GDM1 (cell line): ENCODE data around the gene MFSD1.

Experiments
- DNase-seq: peaks from one replicate; lab custom pipeline; 2025; lab: John Stamatoyannopoulos, UW

MFSD1 gene, protein sequence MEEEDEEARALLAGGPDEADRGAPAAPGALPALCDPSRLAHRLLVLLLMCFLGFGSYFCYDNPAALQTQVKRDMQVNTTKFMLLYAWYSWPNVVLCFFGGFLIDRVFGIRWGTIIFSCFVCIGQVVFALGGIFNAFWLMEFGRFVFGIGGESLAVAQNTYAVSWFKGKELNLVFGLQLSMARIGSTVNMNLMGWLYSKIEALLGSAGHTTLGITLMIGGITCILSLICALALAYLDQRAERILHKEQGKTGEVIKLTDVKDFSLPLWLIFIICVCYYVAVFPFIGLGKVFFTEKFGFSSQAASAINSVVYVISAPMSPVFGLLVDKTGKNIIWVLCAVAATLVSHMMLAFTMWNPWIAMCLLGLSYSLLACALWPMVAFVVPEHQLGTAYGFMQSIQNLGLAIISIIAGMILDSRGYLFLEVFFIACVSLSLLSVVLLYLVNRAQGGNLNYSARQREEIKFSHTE

DNA sequence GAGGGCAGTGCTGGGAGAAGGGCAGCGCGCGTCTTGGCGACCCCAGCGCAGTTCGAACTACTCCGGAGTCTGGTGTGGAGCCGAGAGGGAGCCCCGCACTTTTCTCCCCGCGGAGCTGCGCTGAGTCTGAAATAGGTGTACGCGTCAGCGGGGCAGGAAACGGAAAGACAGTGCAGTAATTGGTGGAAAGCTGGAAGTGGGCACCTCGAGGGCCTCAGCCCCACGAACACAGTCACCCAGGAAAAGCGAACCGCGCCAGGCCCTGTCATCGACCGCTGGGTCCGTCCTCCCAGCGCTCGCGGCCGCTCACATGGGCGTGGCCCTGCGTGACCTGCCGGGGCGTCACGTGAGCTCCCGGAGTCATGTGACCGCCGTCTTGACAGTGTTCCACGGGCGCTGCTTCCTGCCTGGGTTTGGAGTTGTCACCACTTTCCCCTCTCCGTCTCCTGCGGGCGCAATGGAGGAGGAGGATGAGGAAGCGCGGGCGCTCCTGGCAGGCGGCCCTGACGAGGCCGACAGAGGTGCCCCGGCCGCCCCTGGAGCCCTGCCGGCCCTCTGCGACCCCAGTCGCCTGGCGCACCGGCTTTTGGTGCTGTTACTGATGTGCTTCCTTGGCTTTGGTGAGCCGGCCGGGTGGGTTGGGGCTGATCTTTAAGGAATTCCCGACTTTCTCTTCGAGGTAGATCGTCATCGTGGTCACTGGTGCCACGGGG is at the start of gene MFSD1:
Gene MFSD1, plus strand, starts transcription at position 359 of the 713 bp plus-strand sequence. Its CDS starts 99 bp downstream, at position 458.
- peak; percentile 81 for DNase-seq

DNA sequence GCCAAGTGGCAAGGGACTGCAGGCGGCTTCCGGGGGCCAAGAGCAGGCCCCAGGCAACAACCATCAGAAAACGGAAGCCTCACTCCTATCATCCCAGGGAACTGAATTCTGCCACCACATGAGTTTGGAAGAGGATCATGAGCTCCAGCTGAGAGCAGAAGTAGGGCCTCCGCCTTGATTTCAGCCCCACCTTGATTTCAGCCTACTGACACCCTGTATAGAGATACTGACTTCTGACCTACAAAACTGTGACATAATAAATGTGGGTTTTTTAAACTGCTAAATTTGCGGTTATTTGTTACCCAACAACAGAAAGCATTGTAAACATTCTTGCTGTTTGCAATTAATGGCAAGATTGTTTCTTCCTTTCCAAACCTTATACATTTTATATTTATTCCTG is 48.0 kb upstream of the MFSD1 start:
- DNase-seq, result no peak

DNA sequence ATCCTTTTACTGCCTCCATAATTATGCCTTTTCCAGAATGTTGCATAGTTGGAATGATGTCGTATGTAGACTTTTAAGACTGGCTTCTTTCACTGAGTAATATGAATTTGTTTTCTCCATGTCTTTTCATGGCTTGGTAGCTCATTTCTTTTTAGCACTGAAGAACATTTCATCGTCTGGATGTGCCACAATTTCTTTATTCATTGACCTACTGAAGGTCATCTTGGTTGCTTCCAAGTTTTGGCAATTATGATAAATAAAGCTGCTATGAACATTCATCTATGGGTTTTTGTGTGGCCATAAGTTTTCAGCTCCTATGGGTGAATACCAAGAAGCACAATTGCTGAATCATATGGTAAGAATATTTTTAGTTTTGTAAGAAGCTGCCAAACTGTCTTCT is 46.4 kb upstream of the MFSD1 start:
- DNase-seq, result no peak

DNA sequence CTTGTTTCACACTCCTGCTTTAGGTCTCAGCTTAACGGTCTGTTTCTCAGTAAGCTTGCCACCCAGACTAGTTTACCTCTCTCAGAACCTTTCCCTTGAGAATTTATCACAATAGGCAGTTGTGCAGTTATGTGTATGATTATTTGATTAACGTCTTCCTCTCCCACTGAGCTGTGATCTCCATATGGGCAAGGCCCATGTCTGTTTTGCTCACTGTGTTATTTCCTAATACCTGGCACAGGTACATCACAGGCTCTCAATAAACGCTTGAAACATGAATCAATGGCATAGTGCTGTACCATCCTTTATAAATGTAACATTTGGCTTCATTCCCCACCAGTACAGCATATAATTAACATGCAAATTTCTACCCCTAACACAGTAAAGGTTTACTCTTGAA is 40.5 kb upstream of the MFSD1 start:
- no peak for DNase-seq

DNA sequence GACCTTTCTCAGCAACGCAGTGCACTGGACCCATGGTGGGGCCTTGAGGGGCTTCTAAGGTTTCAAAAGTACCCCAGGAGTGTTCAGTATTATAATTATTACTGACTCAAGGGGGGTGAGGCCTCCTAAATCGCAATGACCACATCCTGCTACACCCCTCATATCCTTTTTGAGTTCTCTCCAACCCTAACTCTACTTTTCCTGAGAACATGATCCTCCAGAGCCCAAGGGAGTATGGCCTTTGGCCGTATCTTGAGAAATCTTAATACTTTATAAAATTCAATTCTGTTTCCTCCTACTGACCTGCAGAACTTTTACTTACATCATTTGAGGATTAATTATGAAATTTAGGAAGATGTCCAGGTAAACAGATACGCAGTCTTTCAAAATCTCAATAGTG is 39.2 kb upstream of the MFSD1 start:
- no peak for DNase-seq

DNA sequence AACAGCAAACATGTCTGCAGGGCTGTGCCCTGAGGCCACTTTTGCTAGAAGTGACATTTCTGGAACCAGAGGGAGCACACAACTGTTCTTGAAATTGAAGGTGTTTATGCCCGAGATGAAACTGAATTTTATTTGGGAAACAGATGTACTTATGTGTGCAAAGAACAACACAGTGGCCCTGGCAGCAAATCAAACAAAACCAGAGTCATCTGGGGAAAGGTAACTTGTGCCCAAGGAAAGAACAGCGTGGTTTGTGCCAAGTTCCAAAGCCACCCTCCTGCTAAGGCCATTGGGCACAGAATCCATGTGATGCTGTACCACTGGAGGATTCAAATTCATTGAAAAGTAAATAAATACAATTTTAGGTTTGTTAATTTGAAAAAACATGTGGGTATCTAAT is 38.4 kb upstream of the MFSD1 start:
- DNase-seq, result no peak

DNA sequence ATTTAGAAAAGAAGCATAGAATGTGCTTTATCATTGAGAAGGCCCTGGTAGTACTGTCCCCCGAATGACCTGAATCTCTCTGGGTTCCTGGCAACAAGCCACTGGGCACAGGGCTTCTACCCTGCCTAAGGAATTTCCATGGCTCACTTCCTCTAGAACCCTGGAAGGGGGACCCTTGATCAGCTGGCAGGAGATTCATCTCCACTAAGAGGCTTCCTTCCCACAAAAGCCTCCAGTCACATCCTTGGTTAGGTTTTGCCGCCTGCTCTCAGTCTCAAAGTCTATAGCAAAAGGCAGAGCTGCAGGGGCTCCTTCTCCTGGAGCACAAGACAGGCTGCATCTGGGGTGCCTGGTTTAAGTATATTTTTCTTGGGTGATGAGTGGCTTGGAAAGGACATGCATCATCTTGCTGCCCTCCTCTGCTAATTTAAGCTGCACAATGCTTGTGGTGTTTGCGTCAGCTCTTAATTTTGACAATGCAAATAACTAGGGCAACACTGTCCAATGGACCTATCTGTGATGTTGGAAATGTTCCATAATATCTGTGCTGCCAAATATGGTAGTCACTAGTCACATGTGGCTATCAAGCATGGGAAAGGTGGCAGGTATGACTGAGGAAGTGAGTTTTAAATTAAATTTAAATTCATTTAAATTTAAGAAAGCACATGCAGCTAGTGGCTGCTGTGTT is 36.2 kb upstream of the MFSD1 start:
- DNase-seq, result no peak

DNA sequence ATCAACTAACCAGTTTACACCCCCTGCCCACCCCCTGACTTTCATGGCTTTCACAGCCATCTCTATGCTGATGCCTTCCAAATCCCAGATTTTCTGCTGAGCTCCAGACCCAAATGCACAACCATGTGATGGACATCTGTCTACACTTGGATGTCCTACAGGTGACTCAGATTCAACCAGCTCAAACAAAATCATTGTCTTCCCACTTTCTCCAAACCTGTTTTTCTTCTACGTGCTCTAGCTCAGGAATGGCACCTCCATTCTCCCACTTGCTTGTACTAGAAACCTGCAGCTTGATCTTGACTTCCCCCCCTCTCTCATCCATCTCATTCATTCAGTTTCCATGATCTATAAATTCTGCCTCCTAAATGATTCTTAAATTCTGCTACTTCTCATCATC is 35.5 kb upstream of the MFSD1 start:
- no peak for DNase-seq

DNA sequence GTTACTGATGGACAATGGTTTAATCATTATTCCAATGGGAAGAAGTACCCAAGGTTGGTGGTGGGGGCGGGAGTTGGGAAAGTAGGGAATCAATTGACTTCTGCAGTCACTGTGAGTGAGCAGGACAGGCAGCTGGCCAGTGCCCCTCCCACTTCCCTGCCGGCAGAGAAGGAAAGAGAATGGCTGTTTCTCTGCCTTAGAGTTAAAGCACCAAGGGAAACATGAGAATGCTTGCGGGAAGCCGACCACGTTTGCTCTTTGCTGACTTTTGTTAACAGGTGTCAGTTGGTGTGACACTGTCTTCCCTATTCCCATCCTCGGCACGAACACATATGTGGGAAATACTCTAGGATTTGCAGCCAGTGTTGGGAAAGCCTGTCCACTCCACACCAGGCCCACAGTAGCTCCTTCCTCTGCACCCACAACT is 33.5 kb upstream of the MFSD1 start:
- DNase-seq, result no peak

DNA sequence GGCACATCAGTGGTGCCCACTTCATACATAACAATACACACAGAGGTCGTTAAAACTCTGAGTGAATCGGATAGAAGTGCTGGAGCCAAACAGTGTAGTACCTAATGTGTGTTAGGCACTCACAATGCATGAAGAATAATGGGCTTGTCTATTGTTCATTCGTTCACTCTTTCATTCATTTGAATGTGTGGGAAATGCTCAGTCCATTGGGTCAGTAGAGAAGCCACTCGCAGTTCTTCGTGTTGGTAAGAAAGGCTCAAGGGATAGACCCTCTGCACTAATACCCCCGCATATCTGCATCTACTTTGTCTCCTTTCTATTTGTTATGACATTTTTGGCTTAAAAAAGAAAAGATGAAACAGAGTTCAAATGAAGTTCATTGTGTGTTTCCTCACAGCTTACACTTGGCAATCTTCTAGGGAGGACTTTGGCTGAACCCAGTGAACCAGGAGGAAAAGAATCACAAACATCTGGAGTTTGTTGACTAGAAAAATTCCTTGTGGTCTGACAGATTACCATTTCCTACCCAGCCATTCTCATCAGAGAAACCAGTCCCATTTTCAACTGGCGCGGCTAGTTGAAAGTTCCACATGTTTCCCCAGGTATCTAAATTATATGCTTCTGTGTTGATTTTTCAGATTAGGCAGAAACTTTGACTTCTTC is 32.8 kb upstream of the MFSD1 start:
- DNase-seq, result no peak

DNA sequence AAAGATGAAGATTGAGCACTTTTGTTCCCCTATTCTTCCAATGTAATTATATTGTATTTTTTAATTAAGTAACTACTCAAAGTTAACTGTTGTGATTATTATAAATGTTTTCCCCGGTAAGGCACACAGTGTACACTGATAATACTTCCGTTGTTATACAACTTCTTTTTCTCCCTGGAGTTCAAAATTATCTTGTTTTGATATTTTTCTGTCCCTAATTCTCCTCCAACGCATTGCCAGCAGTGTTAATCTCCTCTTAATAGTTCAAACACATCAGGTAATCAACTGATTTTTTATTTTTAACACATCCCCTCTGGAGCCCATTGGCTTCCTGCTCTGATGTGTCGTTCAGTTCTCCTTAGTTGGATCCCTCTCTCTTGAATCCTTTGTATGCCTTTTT is 32.3 kb upstream of the MFSD1 start:
- DNase-seq, result no peak

DNA sequence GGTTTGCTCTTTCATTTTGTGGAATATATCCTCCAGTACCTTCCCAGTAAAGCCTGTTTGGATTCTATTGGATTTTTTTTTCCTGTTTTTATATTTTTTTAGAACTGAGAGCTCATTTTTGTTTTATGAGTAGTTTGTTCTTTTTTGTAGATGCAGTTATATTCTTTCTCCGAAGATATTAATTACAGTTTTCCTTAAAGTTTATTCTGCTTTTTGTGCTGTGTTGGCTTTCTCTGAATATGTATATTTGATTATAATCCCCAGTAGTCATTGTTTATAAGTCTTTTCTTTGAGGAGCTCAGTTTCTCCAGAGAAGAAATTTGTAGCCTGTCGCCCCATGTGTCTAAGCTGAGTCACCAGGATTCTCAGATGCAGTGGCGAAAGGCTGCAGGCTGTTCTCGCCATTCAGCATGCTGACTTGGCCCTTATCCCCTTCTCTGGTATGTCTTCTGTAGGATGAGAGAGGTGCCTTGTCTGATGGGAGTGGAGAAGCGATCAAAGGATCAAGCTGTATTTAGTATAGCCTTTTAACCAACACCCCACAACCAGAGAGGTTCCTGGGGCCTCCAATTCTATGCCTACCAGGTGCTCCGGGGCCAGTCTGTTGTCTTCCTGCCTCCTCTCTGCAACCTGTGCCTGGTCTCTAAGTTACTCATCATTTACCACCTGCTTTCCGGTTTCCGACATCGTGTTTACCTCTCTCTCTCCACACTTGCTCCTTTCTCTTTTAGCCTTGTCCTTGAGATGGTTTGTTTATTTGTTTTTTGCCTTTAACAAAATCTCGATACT is 31.7 kb upstream of the MFSD1 start:
- DNase-seq, result no peak

DNA sequence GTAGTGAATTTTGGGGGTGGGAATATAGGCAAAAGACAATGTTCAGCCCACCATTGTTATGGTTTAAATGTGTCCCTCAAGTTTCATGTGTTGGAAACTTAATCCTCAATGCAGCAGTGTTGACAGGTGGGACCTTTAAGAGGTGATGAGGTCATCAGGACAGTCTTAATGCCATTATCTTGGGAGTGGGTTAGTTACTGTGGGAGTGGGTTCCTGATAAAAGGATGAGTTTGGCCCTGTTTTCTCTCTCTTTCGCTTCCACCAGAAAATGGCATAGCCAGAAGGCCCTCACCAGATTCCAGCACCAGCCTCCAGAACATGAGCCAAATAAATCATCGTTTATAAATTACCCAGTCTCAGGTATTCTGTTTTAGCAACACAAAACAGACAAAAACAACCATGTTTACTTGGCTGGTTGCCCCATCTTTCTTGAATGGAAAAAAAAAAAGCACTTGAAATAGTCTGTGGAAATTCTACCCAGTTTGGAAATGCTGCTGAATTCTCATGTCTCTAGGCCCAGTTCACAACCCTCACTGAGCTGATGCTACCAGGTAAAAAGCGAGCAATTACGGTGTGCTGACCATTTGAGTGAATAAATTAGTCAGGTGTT is 31.0 kb upstream of the MFSD1 start:
- no peak for DNase-seq

DNA sequence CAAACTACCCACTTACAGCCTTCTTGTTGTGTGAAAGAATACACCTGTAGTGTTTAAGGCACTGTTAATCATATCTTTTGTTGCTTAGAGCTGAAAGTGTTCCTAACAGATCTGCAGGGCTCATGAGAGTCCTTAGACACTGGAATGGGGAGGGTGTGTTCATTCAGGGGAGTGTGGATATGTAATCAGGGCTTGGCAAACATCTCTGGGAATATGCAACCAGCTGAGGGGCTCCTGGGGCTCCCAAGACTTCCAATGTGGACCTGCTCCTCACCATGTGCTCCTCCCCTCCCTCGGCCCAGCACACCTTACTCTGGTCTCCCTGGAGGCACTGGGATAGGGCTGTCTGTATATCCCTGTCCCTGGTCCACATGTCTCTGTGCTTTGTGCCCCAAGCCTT is 30.3 kb upstream of the MFSD1 start:
- no peak for DNase-seq

DNA sequence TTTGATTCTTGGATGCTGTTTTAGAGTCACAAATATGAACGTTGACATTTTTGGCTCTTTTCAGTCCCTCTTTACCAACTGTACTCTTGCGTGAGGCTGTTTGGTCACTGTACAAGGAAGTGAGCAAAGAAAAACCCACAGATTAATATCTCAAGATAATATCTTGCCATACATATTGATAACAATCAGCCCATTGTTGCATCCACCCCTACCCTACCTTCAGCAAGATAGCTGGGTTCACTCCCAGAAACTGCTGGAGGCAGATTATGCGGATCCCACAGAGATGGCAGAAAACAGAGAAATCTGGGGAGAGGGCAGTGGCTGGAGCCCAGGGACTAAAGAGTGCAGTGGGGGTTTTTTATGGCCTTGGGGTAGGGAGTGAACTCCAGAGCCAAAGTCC is 29.9 kb upstream of the MFSD1 start:
- DNase-seq, result no peak

DNA sequence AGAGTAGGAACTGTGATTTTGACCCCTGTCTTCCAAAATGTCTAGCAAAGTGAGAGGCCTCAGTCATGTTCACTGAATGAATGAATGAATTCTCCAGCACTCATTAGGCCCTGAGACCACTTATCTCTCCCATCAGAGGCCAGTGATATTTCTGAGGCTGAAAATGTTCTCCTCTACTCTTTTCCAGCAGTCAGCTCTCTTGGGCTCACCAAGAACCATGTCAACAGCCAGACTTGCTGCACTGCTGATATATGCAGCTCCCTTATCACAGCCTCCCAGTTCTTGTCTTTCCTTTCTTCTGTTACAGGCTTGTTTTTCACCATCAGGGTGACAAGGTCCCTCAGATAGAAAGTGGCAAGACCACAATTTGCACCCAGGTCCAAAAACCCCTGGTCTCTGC is 28.7 kb upstream of the MFSD1 start:
- no peak for DNase-seq

DNA sequence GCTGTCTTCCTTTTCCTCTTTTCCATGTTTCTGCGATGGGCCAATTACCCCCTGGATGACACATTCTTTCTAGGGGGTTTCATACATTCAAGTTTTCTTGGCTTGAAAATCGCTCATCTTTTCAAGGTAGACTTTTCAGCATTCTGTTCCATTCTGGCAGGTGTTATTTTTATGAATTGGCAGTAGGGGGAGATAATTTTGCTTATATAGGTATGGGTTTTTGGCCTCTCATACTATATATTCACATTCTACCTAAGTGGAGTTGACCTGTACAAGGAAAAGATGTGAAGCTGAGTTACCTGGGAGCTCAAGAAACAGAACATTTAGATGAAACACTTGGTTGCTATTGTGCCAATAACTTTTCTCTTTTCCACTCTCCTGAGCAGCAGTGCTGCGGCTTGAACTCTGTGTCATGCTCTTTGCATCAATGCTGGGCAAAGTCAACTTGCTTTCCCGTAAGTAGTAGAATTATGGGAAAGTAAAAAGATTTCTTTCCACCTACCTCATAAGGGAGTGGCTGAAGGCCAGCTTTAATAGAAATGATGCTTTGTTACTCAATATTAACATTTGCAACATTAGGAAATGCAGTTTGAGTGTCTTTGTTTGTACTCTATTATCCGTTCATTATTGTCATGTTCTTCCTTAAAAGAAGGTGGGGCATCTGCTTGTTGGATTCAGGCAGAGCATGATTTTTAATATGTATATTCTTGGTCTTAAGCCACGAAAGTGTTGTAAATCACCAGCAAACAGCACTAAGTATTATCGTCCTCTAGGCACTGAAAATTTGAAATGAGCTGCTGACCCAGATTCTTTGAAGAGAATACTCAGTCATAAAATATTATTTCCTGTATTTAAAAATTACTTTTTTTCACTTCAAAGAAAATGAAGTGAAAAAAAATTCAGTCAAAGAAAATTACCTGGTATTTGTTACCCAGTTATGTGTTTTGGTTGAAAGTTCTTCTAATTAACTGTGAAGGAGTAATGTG is 27.7 kb upstream of the MFSD1 start:
- DNase-seq, result no peak

DNA sequence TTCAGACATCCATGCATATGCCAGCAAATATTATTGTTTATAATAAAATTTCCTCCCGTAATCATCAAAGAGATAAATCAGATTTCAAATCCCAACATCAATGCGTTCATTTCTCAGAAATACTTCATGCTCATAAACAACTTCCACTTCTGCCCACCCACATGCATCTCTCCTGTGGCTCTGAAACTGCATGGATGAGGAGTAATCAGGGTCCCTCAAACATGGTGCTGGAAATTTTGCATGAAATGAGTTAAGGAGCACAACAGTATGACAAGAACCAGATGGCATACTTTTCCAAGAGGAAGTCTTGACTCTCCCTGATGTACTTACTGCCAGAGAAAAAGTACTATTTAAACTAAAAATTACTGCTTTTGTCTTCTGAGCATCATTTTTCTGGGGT is 26.9 kb upstream of the MFSD1 start:
- no peak for DNase-seq

DNA sequence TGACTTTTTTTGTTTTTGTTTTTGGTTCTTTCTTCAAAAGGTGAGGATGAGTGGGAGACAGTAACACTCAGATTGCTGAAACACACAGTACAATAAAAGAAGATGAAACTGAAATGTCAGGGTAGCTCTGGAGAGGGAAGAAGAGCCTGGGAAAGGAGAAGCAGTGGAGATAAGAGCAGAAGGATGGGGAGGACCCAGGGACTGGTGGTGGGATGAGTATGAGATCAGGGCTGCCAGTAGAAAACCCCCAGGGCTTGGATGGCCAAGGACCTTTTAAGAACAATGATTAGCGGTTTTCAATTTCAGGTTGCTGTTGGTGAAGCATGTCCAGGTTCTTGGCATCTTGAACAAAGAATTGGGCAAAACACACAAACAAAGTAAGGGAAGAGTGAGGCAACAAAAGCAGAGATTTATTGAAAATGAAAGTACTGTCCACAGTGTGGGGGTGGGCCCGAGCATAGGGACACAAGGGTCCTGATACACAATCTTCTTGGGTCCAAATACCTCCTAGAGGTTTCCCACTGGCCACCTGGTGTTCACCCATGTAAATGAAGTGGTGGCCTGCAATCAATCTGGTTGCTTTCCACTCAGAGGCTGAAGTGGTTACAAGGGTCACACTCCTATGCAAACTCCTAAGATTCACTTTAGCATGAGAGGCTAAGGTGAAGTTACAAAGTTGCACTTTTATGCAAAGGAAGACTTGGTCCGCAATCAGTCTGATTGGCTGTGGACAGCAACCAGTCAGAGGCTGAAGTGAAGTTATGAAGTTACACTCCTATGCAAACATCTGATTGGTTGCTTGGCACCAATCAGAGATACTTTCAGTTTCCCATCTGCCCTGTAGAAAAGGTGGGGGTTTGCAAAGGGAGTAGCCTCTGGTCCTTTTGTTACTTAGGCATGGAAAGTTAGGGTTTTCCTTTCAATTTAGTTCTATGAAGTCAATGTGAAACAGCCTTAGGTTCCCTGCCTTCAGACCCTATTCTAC is 26.1 kb upstream of the MFSD1 start:
- DNase-seq, result no peak
